ENCODE data around the gene RBFOX1. TPM values are rescaled to one million over a fixed set of nuclear protein-coding genes. Genes with fewer than 3 reads are reported as not detected.

Gene RBFOX1
- total RNA-seq, 4 donors from 2014 or later = 0.08 to 0.32 TPM; not detected in 2

DNA sequence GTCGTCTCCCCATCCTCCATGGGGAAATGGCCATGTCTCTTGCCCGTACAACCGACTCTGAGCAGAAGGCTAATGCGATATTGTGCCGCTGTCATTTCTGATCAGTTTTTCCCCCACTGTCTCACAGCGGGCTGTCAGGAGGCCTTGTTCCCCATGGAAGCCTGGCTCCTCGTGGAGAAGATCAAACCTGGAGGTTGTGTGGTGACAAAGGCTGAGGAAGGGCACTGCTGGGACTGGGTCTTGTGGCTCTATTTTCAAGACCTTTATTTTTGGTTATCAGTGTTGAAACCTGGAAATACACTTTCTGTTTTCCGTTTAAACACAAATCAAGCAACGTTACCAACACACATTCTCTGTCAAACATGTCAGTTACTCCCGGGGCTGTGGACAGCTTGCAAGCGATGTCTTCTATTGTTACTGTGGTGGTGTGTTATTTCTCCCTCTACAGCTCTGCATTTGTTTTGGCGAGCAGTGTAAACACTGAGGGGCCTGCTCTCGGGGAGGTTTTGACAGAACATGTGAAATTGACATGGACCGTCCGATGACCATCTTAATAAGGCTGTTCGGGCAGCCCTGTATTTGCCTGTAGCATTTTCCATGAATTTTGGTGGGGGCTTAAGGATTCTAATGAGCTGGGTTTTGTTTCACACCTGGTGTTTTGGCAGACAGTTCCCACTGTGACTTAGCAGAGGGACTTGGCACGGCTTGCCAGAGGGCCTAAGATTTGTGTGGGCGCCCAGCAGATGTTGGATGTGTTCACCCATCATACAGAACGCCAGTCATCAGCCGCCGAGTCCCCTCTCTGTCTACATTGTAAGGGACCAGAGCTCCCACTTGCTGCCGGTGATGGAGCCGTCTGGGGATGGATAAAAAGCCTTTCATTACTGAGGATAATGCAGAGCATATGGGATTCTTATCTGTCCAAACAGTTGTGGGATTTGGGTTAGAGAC lies 12.5 kb downstream of the RBFOX1 start:
- Histone ChIP-seq H3K27me3 (no peaks in the 10 kb centered on the region), H3K27ac (no peak overlapping the region), H3K36me3 (no peaks in the 10 kb centered on the region), H3K4me1 (no peaks in the 10 kb centered on the region), H3K4me3 (no peak overlapping the region), H3K9me3 (no peaks in the 10 kb centered on the region)
- TF ChIP-seq POLR2AphosphoS5 (IDR thresholded peaks at IDR 0.05) (no peak), CTCF (IDR thresholded peaks at IDR 0.05) (no peak), EP300 (IDR thresholded peaks at IDR 0.05) (no peak), POLR2A (IDR thresholded peaks at IDR 0.05) (no peak)
- DNase-seq (ENCODE audit: low spot score in 2 of 2) = no peak
- 69% methylated on average over 20 of the region's 23 CpGs for WGBS

DNA sequence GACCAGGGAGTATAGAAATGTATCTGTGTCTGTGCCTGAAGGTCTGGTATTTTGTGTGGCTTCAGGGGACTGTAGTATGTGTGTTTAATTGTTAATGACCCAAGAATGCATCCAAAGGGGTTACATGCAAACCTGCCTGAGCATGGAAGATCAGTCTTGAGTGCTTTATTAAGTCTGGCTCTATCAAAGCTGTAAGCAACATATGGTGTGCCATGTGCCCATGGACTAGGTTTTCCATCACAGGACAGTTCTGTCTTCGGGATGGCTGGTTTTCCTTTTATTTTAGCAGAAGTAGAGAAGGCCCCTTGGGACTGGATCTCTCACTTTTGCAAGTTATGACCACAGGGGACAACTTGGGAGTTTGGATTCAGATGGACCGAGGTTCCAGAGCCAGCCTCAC lies 18.2 kb downstream of the RBFOX1 start:
- Histone ChIP-seq H3K27ac (no peak overlapping the region), H3K36me3 (no peaks in the 10 kb centered on the region), H3K9me3 (no peaks in the 10 kb centered on the region), H3K4me3 (no peak overlapping the region), H3K27me3 (no peaks in the 10 kb centered on the region), H3K4me1 (no peaks in the 10 kb centered on the region)
- no peak for DNase-seq (ENCODE audit: low spot score in 2 of 2)
- 96% methylated on average over 2 of the region's 2 CpGs for WGBS
- no peak for TF ChIP-seq EP300 (IDR thresholded peaks at IDR 0.05)
- TF ChIP-seq POLR2A (IDR thresholded peaks at IDR 0.05) = no peak
- TF ChIP-seq CTCF (IDR thresholded peaks at IDR 0.05) = no peak
- no peak for TF ChIP-seq POLR2AphosphoS5 (IDR thresholded peaks at IDR 0.05)

- Histone ChIP-seq H3K4me3 (no peak overlapping the region), H3K4me1 (no peaks in the 10 kb centered on the region), H3K9me3 (no peaks in the 10 kb centered on the region), H3K27me3 (no peaks in the 10 kb centered on the region), H3K27ac (no peak overlapping the region), H3K36me3 (no peaks in the 10 kb centered on the region)
- no peak for DNase-seq (ENCODE audit: low spot score in 2 of 2)
- TF ChIP-seq POLR2AphosphoS5 (IDR thresholded peaks at IDR 0.05) = no peak
- 53% methylated on average over 10 of the region's 11 CpGs for WGBS
These were observed 19.2 kb downstream of the RBFOX1 start for GRCh38 chr16:7351610-7352510.

DNA sequence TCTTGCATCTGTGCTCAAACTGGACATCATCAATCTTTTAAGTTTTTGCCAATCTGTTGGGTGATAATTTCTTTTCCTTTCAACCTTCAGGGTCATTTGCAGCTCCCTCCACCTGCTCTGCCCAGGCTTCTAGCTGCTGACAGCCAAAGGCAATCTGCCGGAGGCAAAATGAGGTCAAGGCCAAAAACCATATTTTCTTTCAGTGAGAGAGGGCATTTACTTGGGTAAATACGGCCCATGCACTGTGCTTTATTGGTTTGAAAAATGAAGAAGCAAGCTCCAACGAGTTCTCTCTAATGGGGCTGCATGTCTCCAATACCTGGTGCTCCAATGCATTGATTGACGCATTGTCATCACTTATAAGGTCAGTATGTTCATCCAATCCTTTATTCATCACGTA lies 23.1 kb downstream of the RBFOX1 start:
- Histone ChIP-seq H3K27me3 (no peaks in the 10 kb centered on the region), H3K4me1 (no peaks in the 10 kb centered on the region), H3K9me3 (no peaks in the 10 kb centered on the region), H3K27ac (no peak overlapping the region), H3K36me3 (no peaks in the 10 kb centered on the region), H3K4me3 (no peak overlapping the region)
- TF ChIP-seq POLR2A (IDR thresholded peaks at IDR 0.05) (no peak), CTCF (IDR thresholded peaks at IDR 0.05) (no peak), EP300 (IDR thresholded peaks at IDR 0.05) (no peak), POLR2AphosphoS5 (IDR thresholded peaks at IDR 0.05) (no peak)
- WGBS = 83% methylated on average over 5 of the region's 5 CpGs
- no peak for DNase-seq (ENCODE audit: low spot score in 2 of 2)

DNA sequence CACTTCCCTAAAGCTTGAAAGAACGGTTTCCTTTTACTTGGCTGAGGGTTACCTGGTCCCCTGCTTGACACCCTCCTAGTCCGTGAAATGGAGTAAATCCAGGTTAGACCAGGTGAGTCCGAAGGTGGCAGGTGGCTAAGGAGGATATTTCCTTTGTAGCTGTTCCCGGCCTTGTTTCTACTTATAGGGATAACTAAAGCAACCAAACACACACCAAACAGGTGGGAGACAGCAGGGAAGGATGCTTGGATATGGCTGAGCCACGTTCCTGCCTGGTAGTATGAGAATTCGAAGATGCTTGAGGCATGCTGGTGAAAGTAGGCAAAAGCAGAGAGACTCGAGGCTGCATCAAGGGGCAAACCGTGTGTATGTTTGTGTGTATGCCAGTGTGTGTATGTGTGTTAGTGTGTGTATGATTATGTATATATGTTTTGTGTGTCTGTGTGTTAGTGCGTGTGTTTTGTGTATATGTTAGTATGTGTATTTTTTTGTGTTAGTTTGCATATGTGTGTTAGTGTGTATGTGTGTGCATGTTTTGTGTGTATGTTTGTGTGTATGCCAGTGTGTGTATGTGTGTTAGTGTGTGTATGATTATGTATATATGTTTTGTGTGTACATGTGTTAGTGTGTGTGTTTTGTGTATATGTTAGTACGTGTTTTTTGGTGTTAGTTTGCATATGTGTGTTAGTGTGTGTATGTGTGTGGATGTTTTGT lies 28.9 kb downstream of the RBFOX1 start:
- Histone ChIP-seq H3K9me3 (no peaks in the 10 kb centered on the region), H3K27ac (no peak overlapping the region), H3K4me3 (no peak overlapping the region), H3K4me1 (no peaks in the 10 kb centered on the region), H3K27me3 (no peaks in the 10 kb centered on the region), H3K36me3 (no peaks in the 10 kb centered on the region)
- no peak for DNase-seq (ENCODE audit: low spot score in 2 of 2)
- no peak for TF ChIP-seq POLR2AphosphoS5 (IDR thresholded peaks at IDR 0.05)
- 80% methylated on average over 10 of the region's 10 CpGs for WGBS
